ENCODE data around the gene TPCN1. TPM values are rescaled to one million over a fixed set of nuclear protein-coding genes. Genes with fewer than 3 reads are reported as not detected.

TPCN1 gene
- total RNA-seq, 3 donors from 2014 or later (not counting 1 experiment from before 2014, with no cell fraction given), result 7.2 to 21.4 (median 10.7) TPM

- no peaks in the 10 kb centered on the region for H3K36me3 ChIP-seq (ENCODE audit: control insufficient read depth, insufficient read depth, low read length)
- H3K4me1 ChIP-seq (ENCODE audit: control insufficient read depth, insufficient read depth, low read length), result peaks cover 11% of the 10 kb centered on the region
- H3K27ac ChIP-seq (ENCODE audit: low read length), result no peak overlapping the region
- intact Hi-C loops (cut with micrococcal nuclease), result no loop called here
- DNase-seq (no peak), ATAC-seq (no peak)
- H3K36me3 Mint-ChIP-seq, result no peaks in the 10 kb centered on the region
- H3K4me1 Mint-ChIP-seq, result peaks cover 0 to 4% of the 10 kb centered on the region in 2 donors
- no peaks in the 10 kb centered on the region for H3K9me3 ChIP-seq (ENCODE audit: control insufficient read depth, insufficient read depth, low read length)
- WGBS (ENCODE audit: insufficient coverage), result 85% methylated on average over 14 of the region's 14 CpGs
- no peaks in the 10 kb centered on the region for H3K27me3 ChIP-seq (ENCODE audit: control insufficient read depth, insufficient read depth, low read length)
- no peaks in the 10 kb centered on the region for H3K9me3 Mint-ChIP-seq
- H3K27ac Mint-ChIP-seq, result no peak overlapping the region
- no peak overlapping the region for H3K4me3 Mint-ChIP-seq
- no peak for TF ChIP-seq CTCF (IDR thresholded peaks at IDR 0.05)
- H3K4me3 ChIP-seq (ENCODE audit: low read length), result no peak overlapping the region
- no peaks in the 10 kb centered on the region for H3K27me3 Mint-ChIP-seq (ENCODE audit: low read depth in 2 of 2)
These were observed 20.1 kb downstream of the TPCN1 start for GRCh38 chr12:113241191-113242025.

- no peaks in the 10 kb centered on the region for H3K36me3 ChIP-seq (ENCODE audit: control insufficient read depth, insufficient read depth, low read length)
- 77% methylated on average over 11 of the region's 11 CpGs for WGBS (ENCODE audit: insufficient coverage)
- no peak overlapping the region for H3K4me3 ChIP-seq (ENCODE audit: low read length)
- TF ChIP-seq CTCF (IDR thresholded peaks at IDR 0.05), result no peak
- Mint-ChIP-seq H3K27me3 (ENCODE audit: low read depth in 2 of 2) (no peaks in the 10 kb centered on the region), H3K4me1 (peaks cover 0 to 4% of the 10 kb centered on the region in 2 donors), H3K36me3 (no peaks in the 10 kb centered on the region), H3K4me3 (no peak overlapping the region), H3K9me3 (no peaks in the 10 kb centered on the region), H3K27ac (no peak overlapping the region)
- no peak overlapping the region for H3K27ac ChIP-seq (ENCODE audit: low read length)
- no peaks in the 10 kb centered on the region for H3K27me3 ChIP-seq (ENCODE audit: control insufficient read depth, insufficient read depth, low read length)
- peaks cover 9% of the 10 kb centered on the region for H3K4me1 ChIP-seq (ENCODE audit: control insufficient read depth, insufficient read depth, low read length)
- intact Hi-C loops (cut with micrococcal nuclease), result no loop called here
- ATAC-seq (no peak), DNase-seq (no peak)
- no peaks in the 10 kb centered on the region for H3K9me3 ChIP-seq (ENCODE audit: control insufficient read depth, insufficient read depth, low read length)
These were observed 20.8 kb downstream of the TPCN1 start for GRCh38 chr12:113242026-113242418.

GRCh38 chr12:113242560-113242959 is 21.3 kb downstream of the TPCN1 start:
- DNase-seq, result no peak
- ATAC-seq, result no peak
- H3K9me3 ChIP-seq (ENCODE audit: control insufficient read depth, insufficient read depth, low read length), result no peaks in the 10 kb centered on the region

More at GRCh38 chr12:113242560-113242959, 21.3 kb downstream of the TPCN1 start:
- Histone ChIP-seq H3K27ac (ENCODE audit: low read length) (no peak overlapping the region), H3K36me3 (ENCODE audit: control insufficient read depth, insufficient read depth, low read length) (no peaks in the 10 kb centered on the region), H3K4me1 (ENCODE audit: control insufficient read depth, insufficient read depth, low read length) (peaks cover 9% of the 10 kb centered on the region), H3K27me3 (ENCODE audit: control insufficient read depth, insufficient read depth, low read length) (no peaks in the 10 kb centered on the region), H3K4me3 (ENCODE audit: low read length) (no peak overlapping the region)
- Mint-ChIP-seq H3K27ac (no peak overlapping the region), H3K9me3 (no peaks in the 10 kb centered on the region), H3K27me3 (ENCODE audit: low read depth in 2 of 2) (no peaks in the 10 kb centered on the region), H3K4me1 (peaks cover 0 to 4% of the 10 kb centered on the region in 2 donors), H3K4me3 (no peak overlapping the region), H3K36me3 (no peaks in the 10 kb centered on the region)
- WGBS (ENCODE audit: insufficient coverage), result 91% methylated on average over 8 of the region's 8 CpGs
- TF ChIP-seq CTCF (IDR thresholded peaks at IDR 0.05), result no peak
- intact Hi-C loops (cut with micrococcal nuclease), result no loop called here

Data from natural killer cell (primary cell).